ENCODE data around the gene LSM2.

Gene LSM2

GRCh38 chr6:31836474-31837368, 30.0 kb upstream of the LSM2 start:
- no peak for DNase-seq (ENCODE audit: low spot score)
- peaks cover 66% of the 10 kb centered on the region for H3K36me3 ChIP-seq (ENCODE audit: low read depth)

GRCh38 chr6:31836047-31836473, 29.3 kb upstream of the LSM2 start:
- Histone ChIP-seq H3K27me3 (ENCODE audit: insufficient read depth, poor library complexity, severe bottlenecking) (no peaks in the 10 kb centered on the region), H3K27ac (ENCODE audit: poor library complexity, severe bottlenecking) (peak overlapping the region; percentile 77), H3K9me3 (ENCODE audit: severe bottlenecking) (no peaks in the 10 kb centered on the region), H3K36me3 (ENCODE audit: low read depth) (peaks cover 68% of the 10 kb centered on the region), H3K4me1 (ENCODE audit: insufficient read depth, poor library complexity, severe bottlenecking) (peaks cover 27% of the 10 kb centered on the region), H3K4me3 (ENCODE audit: severe bottlenecking) (peak overlapping the region; percentile 97)
- DNase-seq (ENCODE audit: low spot score) = no peak
- TF ChIP-seq CTCF (IDR thresholded peaks at IDR 0.05; ENCODE audit: poor library complexity, severe bottlenecking) = no peak
- ATAC-seq (ENCODE audit: low read depth) = no peak

More at GRCh38 chr6:31836474-31837368, 30.0 kb upstream of the LSM2 start:
- no peaks in the 10 kb centered on the region for H3K27me3 ChIP-seq (ENCODE audit: insufficient read depth, poor library complexity, severe bottlenecking)
- peak overlapping the region; percentile 77 for H3K27ac ChIP-seq (ENCODE audit: poor library complexity, severe bottlenecking)
- ATAC-seq (ENCODE audit: low read depth) = no peak
- H3K4me3 ChIP-seq (ENCODE audit: severe bottlenecking) = peak overlapping the region; percentile 97
- H3K9me3 ChIP-seq (ENCODE audit: severe bottlenecking) = no peaks in the 10 kb centered on the region
- TF ChIP-seq CTCF (IDR thresholded peaks at IDR 0.05; ENCODE audit: poor library complexity, severe bottlenecking) = no peak
- peaks cover 21% of the 10 kb centered on the region for H3K4me1 ChIP-seq (ENCODE audit: insufficient read depth, poor library complexity, severe bottlenecking)

- H3K4me3 ChIP-seq (ENCODE audit: severe bottlenecking) = peak overlapping the region; percentile 97
- ATAC-seq (ENCODE audit: low read depth) (peak; percentile 79), DNase-seq (ENCODE audit: low spot score) (peak; percentile 87)
- peaks cover 28% of the 10 kb centered on the region for H3K4me1 ChIP-seq (ENCODE audit: insufficient read depth, poor library complexity, severe bottlenecking)
- TF ChIP-seq CTCF (IDR thresholded peaks at IDR 0.05; ENCODE audit: poor library complexity, severe bottlenecking) = no peak
- H3K9me3 ChIP-seq (ENCODE audit: severe bottlenecking) = no peaks in the 10 kb centered on the region
- H3K36me3 ChIP-seq (ENCODE audit: low read depth) = peaks cover 66% of the 10 kb centered on the region
- no peaks in the 10 kb centered on the region for H3K27me3 ChIP-seq (ENCODE audit: insufficient read depth, poor library complexity, severe bottlenecking)
- peak overlapping the region; percentile 77 for H3K27ac ChIP-seq (ENCODE audit: poor library complexity, severe bottlenecking)
Observed at GRCh38 chr6:31834367-31835250, 27.8 kb upstream of the LSM2 start.

- Histone ChIP-seq H3K27me3 (ENCODE audit: insufficient read depth, poor library complexity, severe bottlenecking) (no peaks in the 10 kb centered on the region), H3K4me3 (ENCODE audit: severe bottlenecking) (peak overlapping the region; percentile 70), H3K9me3 (ENCODE audit: severe bottlenecking) (no peaks in the 10 kb centered on the region), H3K36me3 (ENCODE audit: low read depth) (peaks cover 36% of the 10 kb centered on the region), H3K4me1 (ENCODE audit: insufficient read depth, poor library complexity, severe bottlenecking) (peaks cover 12% of the 10 kb centered on the region), H3K27ac (ENCODE audit: poor library complexity, severe bottlenecking) (peak overlapping the region; percentile 77)
- no peak for DNase-seq (ENCODE audit: low spot score)
- ATAC-seq (ENCODE audit: low read depth) = no peak
- no peak for TF ChIP-seq CTCF (IDR thresholded peaks at IDR 0.05; ENCODE audit: poor library complexity, severe bottlenecking)
Observed at GRCh38 chr6:31831350-31832215, 24.8 kb upstream of the LSM2 start.

Data from RWPE2 (cell line).